Astrocyte (in vitro differentiated cells and primary cell): ENCODE measurements around the gene ARV1. TPM values are rescaled to one million over a fixed set of nuclear protein-coding genes. Genes with fewer than 3 reads are reported as not detected.

Experiments used
- DNase-seq: peaks from one replicate; pipeline ENCODE4 v3.0.0-alpha.2; 2010; ENCODE audit warnings: low read depth
- FAIRE-seq: peaks from 2 replicates; lab custom pipeline; 2011; peaks lifted over from hg19 to GRCh38; lab: Jason Lieb, UNC
- H2AFZ ChIP-seq: 2 replicates; pipeline ENCODE4 v1.6.0; 2012; ENCODE audit warnings: low read depth, low read length, inconsistent platforms
- H3K27ac ChIP-seq: 2 replicates; pipeline ENCODE4 v1.5.1; 2011; ENCODE audit warnings: low read depth, low read length, inconsistent platforms
- H3K27me3 ChIP-seq: 2 replicates; pipeline ENCODE4 v1.6.0; 2011; ENCODE audit warnings: low read length, inconsistent platforms; ENCODE audit not compliant: insufficient read depth
- H3K36me3 ChIP-seq: 2 replicates; pipeline ENCODE4 v1.5.1; 2011; ENCODE audit warnings: low read length, inconsistent platforms; ENCODE audit not compliant: insufficient read depth
- H3K4me1 ChIP-seq: 2 replicates; pipeline ENCODE4 v1.5.1; 2011; ENCODE audit warnings: low read length, inconsistent platforms; ENCODE audit not compliant: insufficient read depth
- H3K4me2 ChIP-seq: 2 replicates; pipeline ENCODE4 v1.6.0; 2012; ENCODE audit warnings: low read length, inconsistent platforms
- H3K4me3 ChIP-seq: 2 replicates; pipeline ENCODE4 v1.5.1; 2011; ENCODE audit warnings: low read depth, mild to moderate bottlenecking, low read length, inconsistent platforms; ENCODE audit not compliant: insufficient read depth
- H3K79me2 ChIP-seq: 2 replicates; pipeline ENCODE4 v1.6.0; 2012; ENCODE audit warnings: mild to moderate bottlenecking, low read length, inconsistent platforms; ENCODE audit not compliant: insufficient read depth
- H3K9ac ChIP-seq: 2 replicates; pipeline ENCODE4 v1.6.0; 2012; ENCODE audit warnings: mild to moderate bottlenecking, low read length, inconsistent platforms
- H3K9me3 ChIP-seq: 2 replicates; pipeline ENCODE4 v1.5.1; 2012; ENCODE audit warnings: low read depth, mild to moderate bottlenecking, low read length, inconsistent platforms; ENCODE audit not compliant: insufficient read depth
- H4K20me1 ChIP-seq: 2 replicates; pipeline ENCODE4 v1.6.0; 2012; ENCODE audit warnings: low read length, inconsistent platforms; ENCODE audit not compliant: insufficient read depth
- H3K27ac Mint-ChIP-seq: one replicate; pipeline ENCODE4 v1.8.0; 2021; ENCODE audit warnings: mild to moderate bottlenecking, mixed read lengths; ENCODE audit not compliant: unreplicated experiment
- H3K27me3 Mint-ChIP-seq: one replicate; pipeline ENCODE4 v1.8.0; 2021; ENCODE audit warnings: low read depth, mixed read lengths; ENCODE audit not compliant: unreplicated experiment
- H3K36me3 Mint-ChIP-seq: one replicate; pipeline ENCODE4 v1.8.0; 2021; ENCODE audit warnings: low read depth, mixed read lengths; ENCODE audit not compliant: unreplicated experiment
- H3K4me1 Mint-ChIP-seq: one replicate; pipeline ENCODE4 v1.8.0; 2021; ENCODE audit warnings: low read depth, mixed read lengths; ENCODE audit not compliant: unreplicated experiment
- H3K4me3 Mint-ChIP-seq: one replicate; pipeline ENCODE4 v1.8.0; 2021; ENCODE audit warnings: mild to moderate bottlenecking, moderate library complexity, mixed read lengths; ENCODE audit not compliant: unreplicated experiment
- H3K9me3 Mint-ChIP-seq: one replicate; pipeline ENCODE4 v1.8.0; 2021; ENCODE audit warnings: mild to moderate bottlenecking, mixed read lengths; ENCODE audit not compliant: unreplicated experiment
- CTCF ChIP-seq: IDR thresholded peaks from 2 replicates; pipeline ENCODE4 v1.5.1; 2011; ENCODE audit warnings: low read depth, mild to moderate bottlenecking, inconsistent platforms, low read length, moderate library complexity; ENCODE audit not compliant: insufficient read depth
- EZH2 ChIP-seq: IDR thresholded peaks from 2 replicates; pipeline ENCODE4 v1.6.1; 2012; ENCODE audit warnings: mild to moderate bottlenecking, low read length, inconsistent platforms; ENCODE audit not compliant: insufficient read depth
- total RNA-seq: library from RNA; stranded (reverse); gene quantifications from 2 replicates; pipeline ENCODE4 v1.2.1, GENCODE V29; 2021

ARV1 gene
- total RNA-seq, 1 donor from 2014 or later, result 14.4 TPM

GRCh38 chr1:230977761-230978490 lies 968 bp upstream of the ARV1 start:
- H3K9me3 ChIP-seq, result no peaks in the 10 kb centered on the region
- Mint-ChIP-seq H3K36me3 (no peaks in the 10 kb centered on the region), H3K27me3 (no peaks in the 10 kb centered on the region), H3K27ac (no peak overlapping the region), H3K4me3 (peak overlapping the region; percentile 89), H3K4me1 (peaks cover 12% of the 10 kb centered on the region), H3K9me3 (no peaks in the 10 kb centered on the region)
- H3K27ac ChIP-seq, result no peak overlapping the region
- no peaks in the 10 kb centered on the region for H3K27me3 ChIP-seq
- no peak for FAIRE-seq
- peaks cover 5% of the 10 kb centered on the region for H3K36me3 ChIP-seq
- peak overlapping the region; percentile 88 for H2AFZ ChIP-seq
- peak overlapping the region; percentile 95 for H3K4me2 ChIP-seq
- peak overlapping the region; percentile 95 for H3K4me3 ChIP-seq
- H4K20me1 ChIP-seq, result peaks cover 3% of the 10 kb centered on the region
- peak overlapping the region; percentile 60 for H3K9ac ChIP-seq
- H3K4me1 ChIP-seq, result peaks cover 5% of the 10 kb centered on the region
- TF ChIP-seq CTCF (no peak), EZH2 (no peak)
- peaks cover 27% of the 10 kb centered on the region for H3K79me2 ChIP-seq
- no peak for DNase-seq

- H3K4me2 ChIP-seq, result peak overlapping the region; percentile 95
- DNase-seq (no peak), FAIRE-seq (no peak)
- H3K4me3 ChIP-seq, result peak overlapping the region; percentile 95
- H3K4me1 Mint-ChIP-seq, result peaks cover 7% of the 10 kb centered on the region
- peaks cover 5% of the 10 kb centered on the region for H3K4me1 ChIP-seq
- H3K9me3 ChIP-seq, result no peaks in the 10 kb centered on the region
- H3K36me3 ChIP-seq, result peaks cover 5% of the 10 kb centered on the region
- TF ChIP-seq CTCF (no peak), EZH2 (no peak)
- no peaks in the 10 kb centered on the region for H3K9me3 Mint-ChIP-seq
- H3K27me3 Mint-ChIP-seq, result no peaks in the 10 kb centered on the region
- H4K20me1 ChIP-seq, result peaks cover 3% of the 10 kb centered on the region
- H3K79me2 ChIP-seq, result peaks cover 33% of the 10 kb centered on the region
- H3K27me3 ChIP-seq, result no peaks in the 10 kb centered on the region
- H3K9ac ChIP-seq, result peak overlapping the region; percentile 85
- peak overlapping the region; percentile 23 for H3K27ac ChIP-seq
- H3K27ac Mint-ChIP-seq, result peak overlapping the region; percentile 44
- H3K36me3 Mint-ChIP-seq, result no peaks in the 10 kb centered on the region
- no peak overlapping the region for H3K4me3 Mint-ChIP-seq
- peak overlapping the region; percentile 98 for H2AFZ ChIP-seq
Observed at GRCh38 chr1:230979389-230979716, 459 bp downstream of the ARV1 start.

GRCh38 chr1:230979952-230980351 lies 1.1 kb downstream of the ARV1 start:
- H3K4me1 ChIP-seq, result peaks cover 5% of the 10 kb centered on the region
- no peak overlapping the region for H3K27ac ChIP-seq
- TF ChIP-seq CTCF (no peak), EZH2 (no peak)
- H3K9ac ChIP-seq, result peak overlapping the region; percentile 85
- Mint-ChIP-seq H3K36me3 (no peaks in the 10 kb centered on the region), H3K9me3 (no peaks in the 10 kb centered on the region), H3K4me1 (peaks cover 7% of the 10 kb centered on the region), H3K27me3 (no peaks in the 10 kb centered on the region), H3K27ac (no peak overlapping the region), H3K4me3 (no peak overlapping the region)
- H3K4me2 ChIP-seq, result peak overlapping the region; percentile 95
- peak overlapping the region; percentile 95 for H3K4me3 ChIP-seq
- H3K79me2 ChIP-seq, result peaks cover 33% of the 10 kb centered on the region
- no peaks in the 10 kb centered on the region for H3K9me3 ChIP-seq
- DNase-seq (no peak), FAIRE-seq (no peak)
- H2AFZ ChIP-seq, result no peak overlapping the region
- no peaks in the 10 kb centered on the region for H3K27me3 ChIP-seq
- H4K20me1 ChIP-seq, result peaks cover 3% of the 10 kb centered on the region
- H3K36me3 ChIP-seq, result peaks cover 5% of the 10 kb centered on the region
